HG03571 (cell line): Measurements from ENCODE around the gene KLRF2.
A peak's percentile ranks its signal among the peaks of the same experiment; 100 is the strongest.
"Not testable (repeated sequence)": the region's sequence is repeated elsewhere in the genome, so short reads cannot be mapped to it uniquely, and the experiment has no call there.

Experiments used
- ATAC-seq: cut with Tn5 transposase; IDR thresholded peaks from one replicate; pipeline ENCODE4 v1.9.1; 2021; ENCODE audit not compliant: unreplicated experiment

Gene KLRF2

GRCh38 chr12:9881246-9881645 is at the start of gene KLRF2:
Gene KLRF2 (plus strand): TSS chr12:9881489. CDS start chr12:9881596, 107 bp downstream.
- no peak for ATAC-seq

- ATAC-seq: no peak
These were observed 49.6 kb upstream of the KLRF2 start for GRCh38 chr12:9831720-9832119.

GRCh38 chr12:9843407-9843806 is 37.9 kb upstream of the KLRF2 start:
- ATAC-seq: no peak

GRCh38 chr12:9848899-9849298 is 32.4 kb upstream of the KLRF2 start:
- ATAC-seq: no peak

GRCh38 chr12:9851050-9851449 is 30.2 kb upstream of the KLRF2 start:
- ATAC-seq: no peak

- ATAC-seq: no peak
These were observed 29.4 kb upstream of the KLRF2 start for GRCh38 chr12:9851927-9852326.

- no peak for ATAC-seq
These were observed 25.1 kb upstream of the KLRF2 start for GRCh38 chr12:9856151-9856550.

- ATAC-seq: no peak
These were observed 24.4 kb upstream of the KLRF2 start for GRCh38 chr12:9856894-9857293.

GRCh38 chr12:9858135-9858534 is 23.2 kb upstream of the KLRF2 start:
- ATAC-seq: no peak

- ATAC-seq: no peak
These were observed 16.2 kb upstream of the KLRF2 start for GRCh38 chr12:9864913-9865675.

GRCh38 chr12:9866860-9867269 is 14.4 kb upstream of the KLRF2 start:
- ATAC-seq: no peak

GRCh38 chr12:9867531-9867930 is 13.8 kb upstream of the KLRF2 start:
- no peak for ATAC-seq

- ATAC-seq: no peak
These were observed 12.9 kb upstream of the KLRF2 start for GRCh38 chr12:9868311-9868801.

- ATAC-seq: no peak
These were observed 12.4 kb upstream of the KLRF2 start for GRCh38 chr12:9868951-9869306.

GRCh38 chr12:9869307-9870161 is 11.8 kb upstream of the KLRF2 start, which contains the start of gene CLEC2B:
Gene CLEC2B (minus strand): TSS chr12:9869354.
- ATAC-seq: peak; percentile 40

- ATAC-seq: no peak
These were observed 10.9 kb upstream of the KLRF2 start for GRCh38 chr12:9870286-9870866.

- no peak for ATAC-seq
These were observed 9.1 kb upstream of the KLRF2 start for GRCh38 chr12:9872162-9872561.

- no peak for ATAC-seq
These were observed 8.5 kb upstream of the KLRF2 start for GRCh38 chr12:9872742-9873141.

GRCh38 chr12:9876120-9876519 is 5.2 kb upstream of the KLRF2 start:
- ATAC-seq: not testable (repeated sequence)

GRCh38 chr12:9880532-9881078 is 684 bp upstream of the KLRF2 start:
- no peak for ATAC-seq

- ATAC-seq: no peak
These were observed 699 bp downstream of the KLRF2 start for GRCh38 chr12:9881988-9882387.
